HCT116 (cell line): ENCODE measurements around the gene LAMB2. TPM values are rescaled to one million over a fixed set of nuclear protein-coding genes. Genes with fewer than 3 reads are reported as not detected.

Source experiments
- ATAC-seq: fragments of 200-7000 bp; cut with Tn5 transposase; 2 replicates; pipeline ENCODE4 v1.9.1; 2020; ENCODE audit warnings: mild to moderate bottlenecking, moderate library complexity
- BruUV-seq: library from RNA; stranded (reverse); fragments of 400-500 nt; replicated peaks from 2 replicates; lab custom pipeline; 2021; lab: Mats Ljungman, UMichigan
- CTCF ChIA-PET: fragments of 300-600 bp; sonication (Branson Sonifier 250); formaldehyde crosslinking; loops from one replicate; lab custom pipeline; 2021; ENCODE audit warnings: antibody characterized with exemption; lab: Charles Lee
- POLR2A ChIA-PET: fragments of 300-600, 350-600 bp; sonication (Branson Sonifier 250); formaldehyde crosslinking; loops from one replicate; lab custom pipeline; 2021; ENCODE audit warnings: antibody characterized with exemption; lab: Charles Lee
- RAD21 ChIA-PET, 2 experiments: fragments of 300-600 bp; sonication (Branson Sonifier 250); formaldehyde crosslinking; loops; one replicate each; lab custom pipeline; 2023; ENCODE audit warnings: low total read pairs in 2 of 2; ENCODE audit not compliant: uncharacterized antibody in 2 of 2, unreplicated experiment in 2 of 2, low non-redundant PET in 1 of 2; lab: Charles Lee
- DNase-seq: peaks from one replicate; pipeline ENCODE4 v3.0.0-alpha.2; 2010; ENCODE audit warnings: low read depth, low spot score
- H2AFZ ChIP-seq: fragments of 200-600 bp; shearing (Covaris generic), sonication (generic); 2 replicates; pipeline ENCODE4 v1.6.1; 2017; ENCODE audit warnings: low read depth, mixed run types, mixed read lengths, antibody characterized with exemption, low read length; ENCODE audit not compliant: poor library complexity, severe bottlenecking
- H3K27ac ChIP-seq: 2 replicates; pipeline ENCODE4 v1.5.1; 2012; ENCODE audit warnings: low read depth, low read length
- H3K27me3 ChIP-seq: fragments of 200-600 bp; sonication (generic); 2 replicates; pipeline ENCODE4 v1.6.1; 2016; ENCODE audit warnings: mixed run types, low read length, mixed read lengths; ENCODE audit not compliant: insufficient read depth
- H3K36me3 ChIP-seq, 2 experiments: fragments of 200-500 bp in 1 of 2; fragments of 200-600 bp in 1 of 2; sonication (Bioruptor generic) in 1 of 2; sonication (generic) in 1 of 2; 2 replicates each; pipeline versions ENCODE4 v1.5.1 to v1.6.1; 2014 to 2016; ENCODE audit warnings: low read length in 2 of 2, inconsistent platforms in 1 of 2, mixed read lengths in 1 of 2, mixed run types in 1 of 2; ENCODE audit not compliant: insufficient read depth in 2 of 2, control insufficient read depth in 1 of 2
- H3K4me1 ChIP-seq, 2 experiments: fragments of 200-600 bp in 1 of 2; sonication (generic) in 1 of 2; 2 replicates each; pipeline versions ENCODE4 v1.5.1 to v1.6.1; 2012 to 2017; ENCODE audit warnings: low read length in 2 of 2, inconsistent platforms in 1 of 2, mild to moderate bottlenecking in 1 of 2, mixed read lengths in 1 of 2, mixed run types in 1 of 2, moderate library complexity in 1 of 2; ENCODE audit not compliant: insufficient read depth in 2 of 2, control insufficient read depth in 1 of 2
- H3K4me2 ChIP-seq: fragments of 200-600 bp; sonication (generic); 2 replicates; pipeline ENCODE4 v1.6.1; 2017; ENCODE audit warnings: mixed run types, low read length, mixed read lengths
- H3K4me3 ChIP-seq, 2 experiments: fragments of 200-600 bp in 1 of 2; sonication (generic) in 1 of 2; replicated peaks in 1 of 2; 2 replicates each; pipeline ENCODE4 v1.5.1; 2011 to 2016; ENCODE audit warnings: low read length in 2 of 2, control low read depth in 1 of 2, low read depth in 1 of 2, mild to moderate bottlenecking in 1 of 2, mixed read lengths in 1 of 2, mixed run types in 1 of 2
- H3K79me2 ChIP-seq: fragments of 200-600 bp; sonication (generic); 2 replicates; pipeline ENCODE4 v1.6.1; 2017; ENCODE audit warnings: mild to moderate bottlenecking, mixed run types, low read length, moderate library complexity, mixed read lengths; ENCODE audit not compliant: insufficient read depth
- H3K9ac ChIP-seq: fragments of 200-600 bp; sonication (generic); 2 replicates; pipeline ENCODE4 v1.6.1; 2016; ENCODE audit warnings: low read length, mixed read lengths
- H3K9me2 ChIP-seq: fragments of 200-600 bp; sonication (generic), shearing (Covaris generic); 2 replicates; pipeline ENCODE4 v1.6.1; 2017; ENCODE audit warnings: mixed run types, mild to moderate bottlenecking, moderate library complexity; ENCODE audit not compliant: insufficient read depth
- H3K9me3 ChIP-seq, 2 experiments: fragments of 200-500 bp in 1 of 2; fragments of 200-600 bp in 1 of 2; sonication (Bioruptor generic) in 1 of 2; sonication (generic) in 1 of 2; 2 replicates each; pipeline ENCODE4 v1.6.1; 2014 to 2017; ENCODE audit warnings: low read length in 2 of 2, mixed read lengths in 2 of 2, inconsistent platforms in 1 of 2, low read depth in 1 of 2, mild to moderate bottlenecking in 1 of 2, mixed run types in 1 of 2, moderate library complexity in 1 of 2; ENCODE audit not compliant: control insufficient read depth in 1 of 2, insufficient read depth in 1 of 2
- H4K20me1 ChIP-seq: fragments of 200-600 bp; sonication (generic), shearing (Covaris generic); 2 replicates; pipeline ENCODE4 v1.6.1; 2017; ENCODE audit warnings: mixed run types, mild to moderate bottlenecking, moderate library complexity; ENCODE audit not compliant: insufficient read depth
- ATF3 ChIP-seq: IDR thresholded peaks from 2 replicates; pipeline ENCODE4 v1.6.1; 2012
- CEBPB ChIP-seq: IDR thresholded peaks from 2 replicates; pipeline ENCODE4 v1.6.1; 2012; ENCODE audit warnings: low read depth
- CTCF ChIP-seq, 3 experiments: fragments of 200-600 bp in 1 of 3; sonication (generic) in 1 of 3; IDR thresholded peaks in 2 of 3; conservative IDR thresholded peaks in 1 of 3; 2 replicates each; pipeline ENCODE4 v1.5.1; 2012 to 2017; ENCODE audit warnings: low read depth in 2 of 3, low read length in 2 of 3, antibody characterized with exemption in 1 of 3, borderline replicate concordance in 1 of 3, control low read depth in 1 of 3, mild to moderate bottlenecking in 1 of 3, mixed read lengths in 1 of 3, mixed run types in 1 of 3, moderate library complexity in 1 of 3; ENCODE audit not compliant: insufficient read depth in 1 of 3
- JUND ChIP-seq: IDR thresholded peaks from 2 replicates; pipeline ENCODE4 v1.6.1; 2012
- POLR2A ChIP-seq: IDR thresholded peaks from 2 replicates; pipeline ENCODE4 v1.7.0; 2011; ENCODE audit warnings: borderline replicate concordance; ENCODE audit not compliant: insufficient read depth, insufficient read length; ENCODE audit errors: extremely low read depth
- POLR2AphosphoS5 ChIP-seq: IDR thresholded peaks from 2 replicates; pipeline ENCODE4 v1.6.1; 2011; ENCODE audit warnings: mild to moderate bottlenecking, low read depth, low read length, moderate library complexity
- TCF7L2 ChIP-seq: IDR thresholded peaks from 2 replicates; pipeline ENCODE4 v1.7.0; 2011; ENCODE audit warnings: borderline replicate concordance, inconsistent platforms; ENCODE audit not compliant: insufficient read depth, insufficient read length; ENCODE audit errors: extremely low read depth
- YY1 ChIP-seq: IDR thresholded peaks from 2 replicates; pipeline ENCODE4 v1.6.1; 2011; ENCODE audit warnings: low read length, low read depth, moderate library complexity, mild to moderate bottlenecking; ENCODE audit not compliant: insufficient replicate concordance; ENCODE audit errors: extremely low read depth
- ZBTB33 ChIP-seq: IDR thresholded peaks from 2 replicates; pipeline ENCODE4 v1.6.1; 2011; ENCODE audit warnings: mild to moderate bottlenecking, low read length, moderate library complexity; ENCODE audit not compliant: insufficient replicate concordance; ENCODE audit errors: extremely low read depth
- ZFX ChIP-seq: fragments of 450-650 bp; IDR thresholded peaks from 2 replicates; pipeline ENCODE4 v1.6.1; 2017
- intact Hi-C: fragments of 100-400 bp; cut with micrococcal nuclease; formaldehyde crosslinking; loops from 2 replicates; pipeline ENCODE4 v1.10.0; 2022
- total RNA-seq: library from RNA; stranded (reverse); gene quantifications from one replicate; pipeline ENCODE4 v1.2.1, GENCODE V29; 2021; ENCODE audit not compliant: unreplicated experiment

LAMB2 gene
- total RNA-seq, 1 experiment from 2014 or later, result 213 TPM

GRCh38 chr3:49093853-49094767 lies 38.7 kb downstream of the LAMB2 start, which contains the start of gene QRICH1:
Gene QRICH1, minus strand, starts transcription at chr3:49094071. Its CDS starts 17,054 bp downstream, at chr3:49077017.
- peaks cover 6 to 23% of the 10 kb centered on the region in 2 experiments; a peak in 3 of 4 replicates for H3K4me1 ChIP-seq
- ATAC-seq (peak; percentile 83), DNase-seq (peak; percentile 97)
- peak within 1 kb of the TSS; percentile 78 for H3K4me2 ChIP-seq
- RAD21 ChIA-PET, result interaction anchor here (0.5 to 1.7 kb wide), 9 partner anchors 10 to 106 kb away, joined by 3 to 8 read pairs (median 3); partner anchors contain the start of genes QARS1 (in 1 of the 2), USP19 (in 1 of the 2) and WDR6 (in 1 of the 2)
- no peaks in the 10 kb centered on the region for H3K9me2 ChIP-seq
- H3K9ac ChIP-seq, result peak within 1 kb of the TSS; percentile 83
- TF ChIP-seq CEBPB (no peak), JUND (no peak), POLR2A (peak; percentile 71), ZFX (peak; percentile 49; the same call in 1 of the 2 replicates), ATF3 (no peak), CTCF (IDR thresholded peaks at IDR 0.05 in 2 of 3, conservative IDR thresholded peaks at IDR 0.05 in 1 of 3; ENCODE audit: borderline replicate concordance in 1 of 3, insufficient read depth in 1 of 3, low read depth in 2 of 3, low read length in 2 of 3) (peak in 2 of 3 experiments; percentile 73; a peak in 4 of 6 replicates), POLR2AphosphoS5 (peak; percentile 73), TCF7L2 (peak; percentile 37), YY1 (peak; percentile 96), ZBTB33 (peak; percentile 99)
- no peak within 1 kb of the TSS for H2AFZ ChIP-seq
- intact Hi-C loops, result loop anchor here (1.0 to 2.0 kb wide), 3 partner anchors 39 to 73 kb away; partner anchors contain the start of genes IMPDH2 and LAMB2
- BruUV-seq, result TSS peak; percentile 62
- peaks cover 42% of the 10 kb centered on the region for H3K79me2 ChIP-seq
- CTCF ChIA-PET, result interaction anchor here (0.6 to 3.5 kb wide), 12 partner anchors 10 to 837 kb away, joined by 3 to 29 read pairs (median 4); partner anchors contain the start of genes IMPDH2, KLHDC8B, LAMB2 and NDUFAF3
- H3K9me3 ChIP-seq, result no peaks in the 10 kb centered on the region
- H3K36me3 ChIP-seq, result peaks cover 8 to 30% of the 10 kb centered on the region in 2 experiments; a peak in 3 of 4 replicates
- no peaks in the 10 kb centered on the region; the same call in 1 of the 2 replicates for H4K20me1 ChIP-seq
- no peaks in the 10 kb centered on the region for H3K27me3 ChIP-seq
- peak within 1 kb of the TSS; percentile 90 for H3K27ac ChIP-seq
- peak within 1 kb of the TSS; percentile 69 to 75 for H3K4me3 ChIP-seq
- POLR2A ChIA-PET, result interaction anchor here (0.6 to 3.2 kb wide), 20 partner anchors 8 to 836 kb away, joined by 3 to 36 read pairs (median 6); partner anchors contain the start of genes ARIH2, DALRD3, IMPDH2 and KLHDC8B
